Measurements from ENCODE around the gene FOXE1. TPM values are rescaled to one million over a fixed set of nuclear protein-coding genes. Genes with fewer than 3 reads are reported as not detected.
A peak's percentile ranks its signal among the peaks of the same experiment; 100 is the strongest.

The FOXE1 gene
- total RNA-seq, 1 donor: not detected

GRCh38 chr9:97850746-97851445 lies 2.1 kb upstream of the FOXE1 start:
- H3K36me3 ChIP-seq (ENCODE audit: insufficient read depth, low read length): no peaks in the 10 kb centered on the region
- H3K79me2 ChIP-seq (ENCODE audit: insufficient read depth, low read length): no peaks in the 10 kb centered on the region
- DNase-seq (ENCODE audit: insufficient read length, low spot score, missing footprints): peak; percentile 69
- no peak for TF ChIP-seq CTCF (IDR thresholded peaks at IDR 0.05; ENCODE audit: extremely low read depth, low read depth, low read length)
- no peaks in the 10 kb centered on the region for H3K9me3 ChIP-seq (ENCODE audit: low read depth, low read length)
- no peak overlapping the region for H2AFZ ChIP-seq (ENCODE audit: low read length)
- no peaks in the 10 kb centered on the region for H4K20me1 ChIP-seq (ENCODE audit: insufficient read depth, low read length)
- H3K27ac ChIP-seq (ENCODE audit: low read depth, low read length): no peak overlapping the region
- no peak overlapping the region for H3K4me2 ChIP-seq (ENCODE audit: insufficient read depth, low read length)
- no peak overlapping the region for H3K4me3 ChIP-seq (ENCODE audit: insufficient read depth, low read length)
- no peaks in the 10 kb centered on the region for H3K4me1 ChIP-seq (ENCODE audit: insufficient read depth, low read length)
- peaks cover 96% of the 10 kb centered on the region for H3K27me3 ChIP-seq (ENCODE audit: insufficient read depth, low read length)

- Histone ChIP-seq H3K9me3 (ENCODE audit: low read depth, low read length) (no peaks in the 10 kb centered on the region), H2AFZ (ENCODE audit: low read length) (no peak overlapping the region), H3K27me3 (ENCODE audit: insufficient read depth, low read length) (peaks cover 96% of the 10 kb centered on the region), H3K4me3 (ENCODE audit: insufficient read depth, low read length) (no peak overlapping the region), H3K4me2 (ENCODE audit: insufficient read depth, low read length) (no peak overlapping the region), H4K20me1 (ENCODE audit: insufficient read depth, low read length) (no peaks in the 10 kb centered on the region), H3K27ac (ENCODE audit: low read depth, low read length) (no peak overlapping the region), H3K4me1 (ENCODE audit: insufficient read depth, low read length) (no peaks in the 10 kb centered on the region), H3K79me2 (ENCODE audit: insufficient read depth, low read length) (no peaks in the 10 kb centered on the region), H3K36me3 (ENCODE audit: insufficient read depth, low read length) (no peaks in the 10 kb centered on the region)
- no peak for DNase-seq (ENCODE audit: insufficient read length, low spot score, missing footprints)
- TF ChIP-seq CTCF (IDR thresholded peaks at IDR 0.05; ENCODE audit: extremely low read depth, low read depth, low read length): no peak
These were observed 1.6 kb upstream of the FOXE1 start for GRCh38 chr9:97851446-97851883.

GRCh38 chr9:97852001-97852398 lies 1.0 kb upstream of the FOXE1 start:
- Histone ChIP-seq H2AFZ (ENCODE audit: low read length) (no peak overlapping the region), H3K4me1 (ENCODE audit: insufficient read depth, low read length) (no peaks in the 10 kb centered on the region), H3K79me2 (ENCODE audit: insufficient read depth, low read length) (no peaks in the 10 kb centered on the region), H3K4me2 (ENCODE audit: insufficient read depth, low read length) (no peak overlapping the region), H3K9me3 (ENCODE audit: low read depth, low read length) (no peaks in the 10 kb centered on the region), H3K4me3 (ENCODE audit: insufficient read depth, low read length) (no peak overlapping the region), H3K36me3 (ENCODE audit: insufficient read depth, low read length) (no peaks in the 10 kb centered on the region), H3K27ac (ENCODE audit: low read depth, low read length) (no peak overlapping the region), H4K20me1 (ENCODE audit: insufficient read depth, low read length) (no peaks in the 10 kb centered on the region), H3K27me3 (ENCODE audit: insufficient read depth, low read length) (peaks cover 96% of the 10 kb centered on the region)
- no peak for TF ChIP-seq CTCF (IDR thresholded peaks at IDR 0.05; ENCODE audit: extremely low read depth, low read depth, low read length)
- DNase-seq (ENCODE audit: insufficient read length, low spot score, missing footprints): peak; percentile 89

GRCh38 chr9:97852399-97853055 lies 499 bp upstream of the FOXE1 start:
- Histone ChIP-seq H3K9me3 (ENCODE audit: low read depth, low read length) (no peaks in the 10 kb centered on the region), H3K79me2 (ENCODE audit: insufficient read depth, low read length) (no peaks in the 10 kb centered on the region), H3K4me2 (ENCODE audit: insufficient read depth, low read length) (no peak overlapping the region), H3K4me1 (ENCODE audit: insufficient read depth, low read length) (no peaks in the 10 kb centered on the region), H3K36me3 (ENCODE audit: insufficient read depth, low read length) (no peaks in the 10 kb centered on the region), H4K20me1 (ENCODE audit: insufficient read depth, low read length) (no peaks in the 10 kb centered on the region), H2AFZ (ENCODE audit: low read length) (no peak overlapping the region), H3K4me3 (ENCODE audit: insufficient read depth, low read length) (no peak overlapping the region), H3K27ac (ENCODE audit: low read depth, low read length) (no peak overlapping the region), H3K27me3 (ENCODE audit: insufficient read depth, low read length) (peaks cover 96% of the 10 kb centered on the region)
- peak; percentile 80 for DNase-seq (ENCODE audit: insufficient read length, low spot score, missing footprints)
- no peak for TF ChIP-seq CTCF (IDR thresholded peaks at IDR 0.05; ENCODE audit: extremely low read depth, low read depth, low read length)
